GM10248 (cell line): ENCODE results near the gene DUSP1.

ENCODE experiments used
- CTCF ChIA-PET: fragments of 300-600 bp; sonication (Branson Sonifier 250); formaldehyde crosslinking; extraction: SDS; loops from one replicate; lab custom pipeline; 2021; ENCODE audit warnings: antibody characterized with exemption; lab: Yijun Ruan, JAX
- POLR2A ChIA-PET: fragments of 350-650 bp; sonication (Branson Sonifier 250); formaldehyde crosslinking; extraction: SDS; loops from one replicate; lab custom pipeline; 2020; ENCODE audit warnings: antibody characterized with exemption; lab: Yijun Ruan, JAX
- DNase-seq: peaks from one replicate; pipeline ENCODE4 v3.0.0; 2012; ENCODE audit errors: extremely low spot score
- CTCF ChIP-seq: IDR thresholded peaks from 2 replicates; pipeline ENCODE4 v1.5.1; 2012; ENCODE audit warnings: mild to moderate bottlenecking, low read depth; ENCODE audit errors: extremely low read depth, missing control alignments, control extremely low read depth

DUSP1 gene

GRCh38 chr5:172735141-172735831 lies 35.7 kb downstream of the DUSP1 start:
- TF ChIP-seq CTCF: no peak
- CTCF ChIA-PET: interaction anchor here (1.1 to 3.2 kb wide), 7 partner anchors 8 to 197 kb away, joined by 3 to 11 read pairs (median 3); no protein-coding TSS in a partner anchor
- POLR2A ChIA-PET: interaction anchor here (0.6 kb wide), 1 partner anchor 204 kb away, joined by 9 read pairs; no protein-coding TSS in a partner anchor

GRCh38 chr5:172733974-172734346 lies 37.0 kb downstream of the DUSP1 start:
- TF ChIP-seq CTCF: no peak
- DNase-seq: no peak
- POLR2A ChIA-PET: no interaction called here
- CTCF ChIA-PET: interaction anchor here (0.9 to 3.2 kb wide), 8 partner anchors 19 to 199 kb away, joined by 3 to 11 read pairs (median 4); no protein-coding TSS in a partner anchor

More at GRCh38 chr5:172735141-172735831, 35.7 kb downstream of the DUSP1 start:
- DNase-seq: no peak

GRCh38 chr5:172733131-172733973 lies 37.6 kb downstream of the DUSP1 start:
- POLR2A ChIA-PET: no interaction called here
- CTCF ChIA-PET: interaction anchor here (0.9 to 3.2 kb wide), 8 partner anchors 17 to 199 kb away, joined by 3 to 11 read pairs (median 4); no protein-coding TSS in a partner anchor
- no peak for TF ChIP-seq CTCF
- DNase-seq: no peak

GRCh38 chr5:172732201-172732865 lies 38.7 kb downstream of the DUSP1 start:
- no peak for DNase-seq
- ChIA-PET CTCF (interaction anchor here (0.7 to 3.2 kb wide), 6 partner anchors 8 to 200 kb away, joined by 3 to 11 read pairs (median 4); no protein-coding TSS in a partner anchor), POLR2A (no interaction called here)
- no peak for TF ChIP-seq CTCF

- no peak for TF ChIP-seq CTCF
- DNase-seq: no peak
- CTCF ChIA-PET: interaction anchor here (1.4 kb wide), 1 partner anchor 15 kb away, joined by 4 read pairs; no protein-coding TSS in a partner anchor
- POLR2A ChIA-PET: no interaction called here
Measured at GRCh38 chr5:172731680-172732074, 39.3 kb downstream of the DUSP1 start.
